ENCODE results near the gene KHDC4. TPM values are rescaled to one million over a fixed set of nuclear protein-coding genes. Genes with fewer than 3 reads are reported as not detected.
"Not testable (repeated sequence)": the region's sequence is repeated elsewhere in the genome, so short reads cannot be mapped to it uniquely, and the experiment has no call there.

The KHDC4 gene
- total and polyA plus RNA-seq, 4 donors: 8.4 to 32.6 (median 14.8) TPM

- Histone ChIP-seq H3K36me3 (ENCODE audit: control insufficient read depth in 4 of 4, insufficient read depth in 3 of 4, low read depth in 1 of 4, low read length in 3 of 4) (peaks cover 15 to 43% (median 40%) of the 10 kb centered on the region in 4 donors), H3K4me3 (ENCODE audit: low read depth in 1 of 3, low read length in 3 of 3) (no peak overlapping the region), H3K4me1 (ENCODE audit: control insufficient read depth in 4 of 4, insufficient read depth in 4 of 4, low read length in 3 of 4) (peaks cover 12 to 38% (median 24%) of the 10 kb centered on the region in 4 donors), H3K27me3 (ENCODE audit: control insufficient read depth in 4 of 4, insufficient read depth in 4 of 4, low read length in 3 of 4) (no peaks in the 10 kb centered on the region), H3K9ac (ENCODE audit: low read depth in 1 of 2, low read length in 2 of 2) (no peak overlapping the region), H3K9me3 (ENCODE audit: control insufficient read depth in 4 of 4, low read length in 3 of 4) (no peaks in the 10 kb centered on the region), H3K27ac (ENCODE audit: low read depth in 1 of 2, low read length in 2 of 2) (no peak overlapping the region)
- WGBS: 87% methylated on average over 7 of the region's 7 CpGs
- DNase-seq (ENCODE audit: low spot score): no peak
- TF ChIP-seq RXRA (IDR thresholded peaks at IDR 0.05): no peak
- TF ChIP-seq, protein P1, sequence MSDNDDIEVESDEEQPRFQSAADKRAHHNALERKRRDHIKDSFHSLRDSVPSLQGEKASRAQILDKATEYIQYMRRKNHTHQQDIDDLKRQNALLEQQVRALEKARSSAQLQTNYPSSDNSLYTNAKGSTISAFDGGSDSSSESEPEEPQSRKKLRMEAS (IDR thresholded peaks at IDR 0.05): no peak
- TF ChIP-seq FOXA2 (IDR thresholded peaks at IDR 0.05): no peak
- TF ChIP-seq JUND (IDR thresholded peaks at IDR 0.05): no peak
- TF ChIP-seq, protein P2, sequence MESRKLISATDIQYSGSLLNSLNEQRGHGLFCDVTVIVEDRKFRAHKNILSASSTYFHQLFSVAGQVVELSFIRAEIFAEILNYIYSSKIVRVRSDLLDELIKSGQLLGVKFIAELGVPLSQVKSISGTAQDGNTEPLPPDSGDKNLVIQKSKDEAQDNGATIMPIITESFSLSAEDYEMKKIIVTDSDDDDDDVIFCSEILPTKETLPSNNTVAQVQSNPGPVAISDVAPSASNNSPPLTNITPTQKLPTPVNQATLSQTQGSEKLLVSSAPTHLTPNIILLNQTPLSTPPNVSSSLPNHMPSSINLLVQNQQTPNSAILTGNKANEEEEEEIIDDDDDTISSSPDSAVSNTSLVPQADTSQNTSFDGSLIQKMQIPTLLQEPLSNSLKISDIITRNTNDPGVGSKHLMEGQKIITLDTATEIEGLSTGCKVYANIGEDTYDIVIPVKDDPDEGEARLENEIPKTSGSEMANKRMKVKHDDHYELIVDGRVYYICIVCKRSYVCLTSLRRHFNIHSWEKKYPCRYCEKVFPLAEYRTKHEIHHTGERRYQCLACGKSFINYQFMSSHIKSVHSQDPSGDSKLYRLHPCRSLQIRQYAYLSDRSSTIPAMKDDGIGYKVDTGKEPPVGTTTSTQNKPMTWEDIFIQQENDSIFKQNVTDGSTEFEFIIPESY (IDR thresholded peaks at IDR 0.05): no peak
- no peak for TF ChIP-seq EGR1 (IDR thresholded peaks at IDR 0.05; ENCODE audit: low read depth in 2 of 2)
- no peak for TF ChIP-seq GABPA (IDR thresholded peaks at IDR 0.05 in 1 of 2, conservative IDR thresholded peaks at IDR 0.05 in 1 of 2)
- TF ChIP-seq REST (IDR thresholded peaks at IDR 0.05): no peak
- TF ChIP-seq, protein P3, sequence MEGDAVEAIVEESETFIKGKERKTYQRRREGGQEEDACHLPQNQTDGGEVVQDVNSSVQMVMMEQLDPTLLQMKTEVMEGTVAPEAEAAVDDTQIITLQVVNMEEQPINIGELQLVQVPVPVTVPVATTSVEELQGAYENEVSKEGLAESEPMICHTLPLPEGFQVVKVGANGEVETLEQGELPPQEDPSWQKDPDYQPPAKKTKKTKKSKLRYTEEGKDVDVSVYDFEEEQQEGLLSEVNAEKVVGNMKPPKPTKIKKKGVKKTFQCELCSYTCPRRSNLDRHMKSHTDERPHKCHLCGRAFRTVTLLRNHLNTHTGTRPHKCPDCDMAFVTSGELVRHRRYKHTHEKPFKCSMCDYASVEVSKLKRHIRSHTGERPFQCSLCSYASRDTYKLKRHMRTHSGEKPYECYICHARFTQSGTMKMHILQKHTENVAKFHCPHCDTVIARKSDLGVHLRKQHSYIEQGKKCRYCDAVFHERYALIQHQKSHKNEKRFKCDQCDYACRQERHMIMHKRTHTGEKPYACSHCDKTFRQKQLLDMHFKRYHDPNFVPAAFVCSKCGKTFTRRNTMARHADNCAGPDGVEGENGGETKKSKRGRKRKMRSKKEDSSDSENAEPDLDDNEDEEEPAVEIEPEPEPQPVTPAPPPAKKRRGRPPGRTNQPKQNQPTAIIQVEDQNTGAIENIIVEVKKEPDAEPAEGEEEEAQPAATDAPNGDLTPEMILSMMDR (IDR thresholded peaks at IDR 0.05; ENCODE audit: low read depth, low read length, missing input control): no peak
- TF ChIP-seq HNF4A (conservative IDR thresholded peaks at IDR 0.05): no peak
Measured at GRCh38 chr1:155931332-155932038, 2.7 kb downstream of the KHDC4 start.

DNA sequence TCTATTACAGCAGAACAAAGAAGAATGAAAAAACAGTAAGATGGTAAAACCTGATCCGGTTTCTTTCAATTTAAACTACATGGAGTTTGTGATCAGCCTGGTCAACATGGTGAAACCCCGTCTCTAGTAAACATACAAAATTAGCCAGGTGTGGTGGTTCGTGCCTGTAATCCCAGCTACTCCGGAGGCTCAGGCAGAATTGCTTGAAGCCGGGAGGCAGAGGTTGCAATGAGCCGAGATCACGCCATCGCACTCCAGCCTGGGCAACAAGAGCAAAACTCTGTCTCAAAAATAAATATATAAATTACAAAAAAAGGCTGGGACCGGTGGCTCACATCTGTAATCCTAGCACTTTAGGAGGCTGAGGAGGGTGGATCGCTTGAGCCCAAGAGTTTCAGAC is 3.5 kb downstream of the KHDC4 start:
- not testable (repeated sequence) for DNase-seq (ENCODE audit: low spot score); H3K4me3 ChIP-seq (ENCODE audit: low read depth in 1 of 3, low read length in 3 of 3)
- peaks cover 12 to 38% (median 24%) of the 10 kb centered on the region in 4 donors for H3K4me1 ChIP-seq (ENCODE audit: control insufficient read depth in 4 of 4, insufficient read depth in 4 of 4, low read length in 3 of 4)

More for the DNA sequence above, 3.5 kb downstream of the KHDC4 start:
- peaks cover 18 to 49% (median 46%) of the 10 kb centered on the region in 4 donors for H3K36me3 ChIP-seq (ENCODE audit: control insufficient read depth in 4 of 4, insufficient read depth in 3 of 4, low read depth in 1 of 4, low read length in 3 of 4)
- not testable (repeated sequence) for H3K27me3 ChIP-seq (ENCODE audit: control insufficient read depth in 4 of 4, insufficient read depth in 4 of 4, low read length in 3 of 4); H3K9ac ChIP-seq (ENCODE audit: low read depth in 1 of 2, low read length in 2 of 2); H3K9me3 ChIP-seq (ENCODE audit: control insufficient read depth in 4 of 4, low read length in 3 of 4); H3K27ac ChIP-seq (ENCODE audit: low read depth in 1 of 2, low read length in 2 of 2)
- 85% methylated on average over 10 of the region's 10 CpGs for WGBS
